Glomerular endothelial cell (primary cell): ENCODE measurements around the gene TPM3. TPM values are rescaled to one million over a fixed set of nuclear protein-coding genes. Genes with fewer than 3 reads are reported as not detected.
"Not testable (repeated sequence)": the region's sequence is repeated elsewhere in the genome, so short reads cannot be mapped to it uniquely, and the experiment has no call there.

Experiments used
- DNase-seq: peaks from one replicate; pipeline ENCODE4 v3.0.0-alpha.2; 2011; ENCODE audit warnings: low read depth, low spot score; ENCODE audit errors: extremely low read depth
- total RNA-seq: library from RNA; depleted of rRNA; stranded (reverse); fragments of >200 nt; gene quantifications from 2 replicates; pipeline ENCODE4 v1.2.3, GENCODE V29; 2015

The TPM3 gene
- total RNA-seq, 1 donor from 2014 or later = 712 TPM

DNA sequence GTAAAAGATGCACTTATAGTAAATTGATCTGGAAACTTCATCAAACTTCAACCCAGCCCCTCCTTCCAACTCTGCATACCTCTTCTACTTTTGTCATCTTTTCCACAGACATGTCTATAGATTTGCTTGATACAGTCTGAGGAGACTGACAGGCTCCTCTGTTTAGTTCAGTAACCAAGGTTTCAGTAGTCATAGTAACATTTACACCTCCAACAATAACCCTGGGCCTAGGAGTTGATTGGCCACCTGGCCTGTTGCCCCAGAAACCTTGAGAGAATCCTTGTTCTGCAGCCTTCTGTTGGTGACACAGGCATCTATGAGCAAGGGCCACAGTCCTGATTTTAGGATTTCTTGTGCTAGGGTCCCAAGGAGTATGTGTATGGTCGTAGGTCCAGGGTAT, 14.3 kb upstream of the TPM3 start, which contains the start of gene CFAP141:
CFAP141 (minus strand) TSS at position 138 of the 400 bp plus-strand sequence; CDS start at position 112, 26 bp downstream.
- DNase-seq = no peak

DNA sequence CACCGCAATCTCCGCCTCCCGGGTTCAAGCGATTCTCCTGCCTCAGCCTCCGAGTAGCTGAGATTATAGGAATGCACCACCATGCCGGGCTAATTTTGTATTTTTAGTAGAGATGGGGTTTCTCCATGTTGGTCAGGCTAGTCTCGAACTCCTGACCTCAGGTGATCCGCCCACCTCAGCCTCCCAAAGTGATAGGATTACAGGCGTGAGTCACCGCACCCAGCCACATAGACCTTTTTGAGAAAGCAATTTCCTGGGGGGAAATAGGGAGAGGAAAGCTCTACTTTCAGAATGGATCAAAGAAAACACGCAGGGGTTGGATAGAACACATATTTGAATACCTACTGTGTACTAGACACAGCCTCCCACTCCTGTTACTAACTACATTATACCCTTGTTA, 13.9 kb upstream of the TPM3 start:
- DNase-seq = not testable (repeated sequence)

DNA sequence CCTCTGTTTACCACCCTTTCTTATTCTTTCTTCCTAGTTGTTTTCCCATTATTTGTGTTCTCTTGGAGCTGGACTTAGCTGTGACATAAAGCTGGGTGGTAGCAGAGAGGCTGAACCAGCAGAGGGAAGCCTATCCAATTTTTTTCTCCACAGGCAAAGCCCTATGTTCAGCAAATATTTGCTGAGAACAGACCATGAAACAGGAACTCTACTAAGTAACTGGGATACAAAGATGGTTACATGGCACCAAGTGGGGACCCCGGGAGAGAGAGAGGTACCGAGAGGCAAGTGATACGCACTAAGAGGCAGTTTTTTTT, 7.6 kb upstream of the TPM3 start:
- DNase-seq = no peak

DNA sequence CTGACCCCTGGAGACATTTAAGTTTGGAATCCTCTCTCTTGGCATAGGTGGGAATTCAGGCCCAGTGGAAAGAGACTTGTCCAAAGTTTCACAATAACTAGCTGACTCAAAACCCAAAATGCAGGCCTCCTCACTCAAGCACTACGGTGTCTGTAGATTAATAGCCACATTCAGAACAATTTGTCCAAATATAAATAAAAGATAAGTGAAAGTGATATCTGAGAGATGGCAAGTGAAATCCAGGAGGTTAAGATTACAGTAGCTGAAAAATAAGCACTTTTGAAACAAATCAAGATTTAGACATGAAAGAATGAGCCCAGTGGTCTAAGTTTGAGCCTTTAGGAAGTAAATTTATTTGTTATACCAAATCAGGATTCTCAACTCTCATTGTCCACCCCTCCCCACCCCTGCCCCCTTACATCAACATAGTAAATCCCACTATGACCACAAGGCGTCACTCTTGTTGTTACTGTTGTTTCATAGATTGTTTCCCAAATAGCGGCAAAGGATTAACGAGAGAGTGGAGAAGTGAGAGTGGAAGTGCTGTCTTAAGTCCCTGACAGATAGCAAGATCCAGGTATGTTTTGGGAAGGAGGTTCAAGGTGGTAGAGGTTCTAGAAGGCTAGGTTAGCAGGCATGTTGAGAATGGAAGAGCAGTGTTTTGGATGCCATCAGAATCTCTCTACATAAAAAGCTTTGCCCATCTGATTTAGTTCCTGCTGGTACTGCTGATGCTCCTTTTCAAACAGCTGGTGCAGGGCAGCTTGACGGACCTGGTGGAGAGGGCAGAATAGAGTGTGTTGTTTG, 7.1 kb upstream of the TPM3 start:
- DNase-seq = no peak

DNA sequence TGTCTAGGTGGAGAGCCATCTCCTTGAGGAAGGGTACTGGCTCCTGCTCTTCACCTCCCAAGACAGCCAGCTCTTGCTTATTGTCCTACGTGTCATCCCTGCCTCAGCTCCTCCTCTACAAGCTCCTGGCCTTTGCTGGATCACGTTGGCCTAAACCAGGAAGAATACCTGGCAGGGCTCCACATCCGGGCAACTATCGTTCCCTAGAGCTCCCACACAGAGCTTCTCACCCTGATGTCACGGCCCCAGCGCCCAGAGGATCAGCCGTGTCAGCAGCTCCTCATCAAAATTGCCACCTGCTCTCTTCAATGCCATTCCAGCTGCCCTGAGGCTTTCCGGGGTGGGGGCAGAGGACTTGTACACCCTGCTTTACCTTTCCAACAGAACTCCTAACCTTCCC, 1.9 kb upstream of the TPM3 start:
- DNase-seq = no peak

DNA sequence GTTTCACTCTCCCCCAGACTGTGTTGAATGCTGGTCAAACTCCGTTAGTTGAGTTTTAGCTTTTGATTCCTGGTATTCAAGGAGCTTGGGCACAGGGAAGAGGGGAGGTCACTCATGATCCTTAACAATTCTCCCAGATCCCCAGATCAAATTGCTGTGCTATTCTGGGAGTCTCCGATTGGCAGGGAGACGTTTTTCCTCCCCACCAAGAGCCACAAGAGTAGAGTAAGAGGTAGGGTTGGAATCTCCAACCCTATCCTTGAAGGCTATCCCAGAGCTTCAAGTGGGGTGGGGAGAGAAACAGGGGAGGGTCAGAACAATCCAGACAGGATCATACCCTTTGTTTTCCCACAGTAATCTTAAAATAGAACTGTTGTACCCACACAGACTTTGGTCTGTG, 576 bp upstream of the TPM3 start:
- no peak for DNase-seq

DNA sequence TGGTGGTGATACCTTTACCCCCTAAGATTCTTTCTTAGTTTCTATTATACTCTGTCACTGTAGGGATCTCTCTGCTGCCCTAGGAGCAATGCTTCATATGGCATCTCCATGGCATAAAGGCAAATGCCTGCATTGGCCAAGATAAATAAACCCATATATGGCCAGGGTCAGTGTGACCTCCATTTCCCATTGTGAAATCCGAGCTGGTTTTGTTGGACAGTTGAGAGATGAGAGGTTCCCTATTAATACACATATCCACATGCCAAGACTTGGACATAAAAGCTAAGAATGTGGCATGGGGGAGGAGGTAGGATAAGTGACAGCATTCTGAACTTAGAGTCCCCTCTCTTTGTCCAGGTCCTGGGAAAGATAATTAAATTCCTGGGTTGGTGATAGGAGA, 1.4 kb downstream of the TPM3 start:
- DNase-seq = no peak

DNA sequence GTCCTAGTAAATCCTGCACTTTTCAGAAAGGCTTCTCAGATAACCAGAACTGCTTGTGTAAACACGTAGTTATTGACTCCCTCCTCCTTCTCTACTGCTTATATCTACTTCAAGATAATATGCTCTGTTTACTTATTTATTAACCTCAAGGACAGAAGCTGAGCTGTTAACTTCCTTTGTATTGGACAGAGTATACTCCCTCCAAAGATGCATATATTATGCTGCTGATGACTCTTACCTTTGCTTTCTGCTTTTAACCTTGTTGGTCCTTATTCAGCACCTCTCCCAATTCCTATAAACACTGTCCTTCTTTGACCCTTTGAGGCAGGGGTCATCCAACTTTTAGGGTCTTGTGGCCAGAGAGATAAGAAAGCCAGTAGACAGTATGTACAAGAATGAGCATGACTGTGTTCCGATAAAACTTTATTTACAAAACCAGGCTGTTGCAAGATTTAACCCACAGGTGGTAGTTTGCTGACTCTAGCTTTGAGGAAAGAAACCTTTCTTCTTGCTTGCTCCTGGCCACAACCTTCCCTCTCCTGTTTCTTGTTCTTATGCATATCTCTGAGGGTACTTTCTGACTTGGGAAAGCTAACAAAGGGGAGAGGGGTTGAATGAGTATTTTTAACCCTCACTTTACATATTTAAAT, 4.9 kb downstream of the TPM3 start:
- DNase-seq = no peak

DNA sequence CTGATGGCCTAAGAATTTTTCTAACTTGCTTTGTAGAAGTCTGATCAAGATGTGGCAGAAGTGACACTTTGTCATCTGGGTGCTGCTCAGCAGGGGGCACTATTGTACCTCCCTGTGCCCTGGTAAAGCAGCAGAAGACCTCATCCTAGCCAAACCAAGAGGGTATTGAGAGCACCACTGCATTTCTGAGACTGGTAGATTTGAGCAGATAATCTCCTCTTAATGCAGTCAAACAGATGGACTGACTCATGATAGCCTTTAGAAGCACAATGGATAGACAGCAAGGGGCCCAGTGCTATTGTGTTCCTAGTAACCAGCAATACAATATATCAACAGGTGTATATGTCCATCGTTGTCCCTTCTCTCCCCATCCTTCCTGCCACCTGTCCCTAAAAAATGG, 5.7 kb downstream of the TPM3 start:
- DNase-seq = no peak

DNA sequence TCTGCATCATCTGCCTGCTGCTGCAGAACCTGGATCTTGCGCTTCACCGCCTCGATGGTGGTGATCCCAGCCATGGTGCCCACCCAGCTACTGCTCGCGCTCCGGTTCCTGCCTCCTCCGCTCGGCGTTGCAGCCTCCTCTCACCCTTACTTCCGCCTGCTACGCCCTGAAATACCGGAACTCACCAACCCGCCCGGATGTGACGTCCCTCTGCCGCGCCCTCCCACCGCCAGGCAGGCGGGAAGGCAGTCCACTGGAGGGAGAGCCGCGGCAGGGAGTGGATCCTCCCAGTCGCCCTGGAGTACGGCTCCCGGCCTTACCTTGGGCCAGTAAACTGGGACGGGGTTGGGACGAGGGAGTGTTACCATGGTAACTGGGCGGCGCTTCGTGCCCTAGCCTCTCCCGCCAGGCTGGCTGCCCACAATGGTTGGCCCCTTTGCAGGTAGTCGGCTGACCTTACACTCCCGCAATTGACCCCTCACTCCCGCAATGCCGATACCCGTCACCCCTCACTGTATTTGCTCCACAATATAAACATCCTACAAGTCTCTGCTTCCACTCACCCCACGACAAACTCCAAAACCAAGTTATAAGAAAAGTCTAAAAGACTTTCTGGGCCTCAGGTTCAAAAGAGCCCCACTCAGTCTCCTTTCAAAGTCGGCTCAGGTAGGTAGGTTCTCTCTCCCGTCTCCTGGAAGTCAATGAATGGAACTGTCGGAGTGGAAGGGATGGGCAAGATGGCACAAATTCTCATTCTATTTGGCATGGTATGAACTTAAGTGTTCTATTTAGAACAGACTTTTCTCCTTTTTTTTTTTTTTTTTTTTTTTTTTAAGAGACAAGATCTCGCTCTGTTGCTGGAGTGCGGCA, 8.6 kb downstream of the TPM3 start:
- DNase-seq = peak; percentile 50

DNA sequence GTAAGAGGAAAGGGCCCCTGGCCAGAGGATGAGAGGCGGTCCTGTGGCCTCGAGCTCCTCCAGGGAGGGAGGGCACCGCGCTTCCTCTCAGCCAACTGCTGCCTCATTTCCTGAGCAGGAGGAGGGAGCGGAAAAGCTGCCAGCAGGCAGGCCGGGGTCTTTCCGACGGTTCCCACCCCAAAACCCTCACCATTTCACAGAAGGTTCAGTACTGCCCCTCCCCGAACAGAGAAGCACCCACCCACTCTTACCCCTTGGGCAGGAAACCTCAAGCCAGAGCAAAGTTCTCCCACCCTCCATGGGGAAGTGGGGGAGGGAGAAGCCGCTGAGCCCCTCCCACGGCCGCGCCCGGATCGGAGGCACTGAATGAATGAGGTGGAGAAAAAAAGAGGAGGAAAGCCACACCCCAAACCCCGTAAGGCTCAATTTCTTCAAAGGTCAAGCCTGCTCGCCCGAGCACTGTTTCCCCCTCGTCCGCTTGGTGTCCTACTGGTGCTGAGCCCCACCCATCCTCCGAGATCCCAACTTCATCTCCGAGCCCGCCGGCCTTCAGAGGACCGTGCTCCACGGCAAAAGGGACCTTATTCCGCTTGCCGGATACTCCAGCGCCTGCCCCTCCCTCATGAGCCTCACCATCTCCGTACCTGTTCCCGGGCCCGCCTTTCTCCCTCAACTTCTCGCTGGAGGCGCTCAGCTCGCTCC, 9.4 kb downstream of the TPM3 start:
- DNase-seq = no peak

DNA sequence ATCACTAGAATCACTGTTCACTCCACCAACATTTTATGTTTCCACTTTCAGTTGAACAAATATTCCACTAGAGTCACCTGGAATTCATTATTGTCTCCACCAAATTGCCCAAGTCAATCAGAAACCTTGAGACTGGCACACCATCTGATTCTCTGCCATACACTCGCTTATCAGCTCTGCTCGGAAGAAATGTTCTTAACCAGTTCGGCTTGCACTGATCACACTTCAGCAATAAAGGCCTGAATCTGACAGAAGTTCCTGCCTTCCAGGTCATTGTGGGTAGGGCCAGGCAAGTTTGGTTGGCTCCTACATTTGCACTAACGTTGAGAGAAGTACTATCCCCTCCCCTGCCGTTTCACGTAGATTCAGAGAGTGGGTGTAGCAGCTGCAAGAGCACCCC, 10.0 kb downstream of the TPM3 start:
- no peak for DNase-seq

DNA sequence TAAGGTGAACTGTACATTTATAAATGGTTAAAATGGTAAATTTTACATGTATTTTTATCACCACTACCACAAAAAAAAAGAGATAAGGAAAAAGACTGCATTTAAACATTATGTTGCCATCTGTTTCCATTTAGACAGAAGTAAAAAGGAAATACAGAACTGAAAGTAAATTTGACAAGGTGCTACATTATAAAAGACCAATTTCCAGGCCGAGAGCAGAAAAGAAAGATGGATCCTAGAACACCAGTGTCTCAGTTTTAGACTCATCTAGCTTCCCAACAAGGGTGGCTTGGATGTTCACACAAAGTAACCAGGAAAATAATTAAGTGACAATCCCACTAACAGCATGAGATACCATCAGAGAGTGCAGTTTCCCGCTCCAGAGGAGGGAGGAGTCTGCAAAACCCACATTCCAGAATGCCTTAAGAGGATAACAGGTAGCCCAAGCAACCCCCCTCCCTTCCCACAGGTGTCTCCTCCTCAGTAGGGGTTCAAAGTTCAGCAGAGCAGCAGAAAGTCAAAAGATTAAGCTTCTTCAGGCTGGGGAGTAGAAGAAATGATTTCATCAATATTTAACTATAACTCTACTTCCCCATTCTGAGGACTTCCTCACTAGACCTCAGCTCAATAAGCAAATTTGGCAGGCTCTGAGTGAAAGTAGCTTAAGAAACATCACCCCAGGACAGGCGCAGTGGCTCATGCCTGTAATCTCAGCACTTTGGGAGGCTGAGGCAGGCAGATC, 11.8 kb downstream of the TPM3 start:
- DNase-seq = no peak

DNA sequence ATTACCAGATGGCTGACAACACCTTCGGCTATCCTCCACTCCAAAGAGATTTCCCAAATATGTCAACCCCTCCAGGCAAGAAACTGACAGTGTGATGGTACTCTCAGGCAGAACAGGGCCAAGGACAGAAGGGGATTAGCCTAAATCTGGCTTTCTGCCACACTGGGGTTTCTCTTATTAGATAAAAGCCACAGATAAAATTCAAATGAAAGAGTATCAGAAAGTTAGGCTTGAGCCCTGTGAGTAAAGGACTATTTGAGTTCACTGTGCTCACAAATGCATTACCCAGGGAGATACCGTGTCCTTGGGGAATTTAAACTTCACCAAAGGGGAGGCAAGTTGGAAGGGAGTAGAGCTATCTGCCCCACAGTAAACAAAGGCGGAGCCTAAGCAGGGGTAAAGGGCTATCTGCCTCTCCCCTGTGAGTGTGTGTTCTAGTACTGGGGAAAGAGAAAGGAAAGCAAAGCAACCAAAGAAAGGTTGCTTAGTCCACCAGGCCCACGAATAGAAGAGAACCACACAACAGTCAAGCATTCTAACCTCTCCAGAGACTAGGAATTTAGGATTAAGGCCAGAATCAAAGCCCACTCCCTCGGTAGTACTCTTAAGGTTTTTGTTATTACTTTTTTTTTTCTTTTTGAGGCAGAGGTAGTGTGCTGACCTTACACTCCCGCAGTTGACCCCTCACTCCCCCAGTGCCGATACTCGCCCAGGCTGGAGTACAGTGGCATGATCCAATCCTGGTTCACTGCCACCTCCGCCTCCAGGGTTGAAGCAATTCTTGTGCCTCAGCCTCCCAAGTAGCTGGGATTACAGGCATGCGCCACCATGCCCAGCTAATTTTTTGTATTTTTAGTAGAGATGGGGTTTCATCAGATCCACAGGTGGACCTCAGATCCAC, 12.7 kb downstream of the TPM3 start:
- DNase-seq = no peak

DNA sequence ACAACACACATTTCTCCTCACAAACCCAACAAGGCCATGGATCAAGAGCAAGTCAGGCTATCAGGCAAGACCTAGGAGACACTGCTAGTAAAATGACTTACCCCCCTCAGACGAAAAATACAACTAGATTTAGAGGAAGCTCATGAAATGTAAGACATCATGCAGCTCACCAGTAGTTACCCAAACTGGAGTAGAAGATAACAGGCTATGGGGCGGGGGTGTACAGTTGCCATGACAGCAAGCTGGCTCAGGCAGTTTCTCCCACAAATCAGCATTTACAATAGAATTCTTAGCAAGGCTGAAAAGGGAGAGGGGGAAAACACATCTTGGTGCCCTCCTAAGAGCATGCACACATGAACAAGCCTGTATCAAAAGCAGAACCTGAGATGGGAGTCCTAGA, 13.9 kb downstream of the TPM3 start:
- DNase-seq = no peak

DNA sequence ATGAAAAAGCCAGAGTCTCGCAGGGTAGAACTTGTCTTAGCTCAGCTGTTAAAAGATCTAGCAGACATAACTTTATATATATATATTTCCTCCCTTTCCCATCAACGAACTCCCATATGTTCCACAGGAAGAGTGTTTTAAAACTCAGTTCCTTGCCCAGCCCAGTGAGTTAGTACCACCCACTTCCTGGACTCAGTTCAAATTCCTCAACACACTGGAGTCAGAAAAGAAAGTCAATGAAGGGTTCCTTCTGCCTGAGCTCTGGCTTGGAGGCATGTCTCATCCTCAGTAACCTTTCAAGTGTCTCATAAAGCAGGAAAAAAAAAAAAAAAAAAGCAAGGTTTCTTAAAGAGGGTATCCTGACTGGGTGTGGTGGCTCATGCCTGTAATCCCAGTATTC, 15.6 kb downstream of the TPM3 start:
- no peak for DNase-seq

DNA sequence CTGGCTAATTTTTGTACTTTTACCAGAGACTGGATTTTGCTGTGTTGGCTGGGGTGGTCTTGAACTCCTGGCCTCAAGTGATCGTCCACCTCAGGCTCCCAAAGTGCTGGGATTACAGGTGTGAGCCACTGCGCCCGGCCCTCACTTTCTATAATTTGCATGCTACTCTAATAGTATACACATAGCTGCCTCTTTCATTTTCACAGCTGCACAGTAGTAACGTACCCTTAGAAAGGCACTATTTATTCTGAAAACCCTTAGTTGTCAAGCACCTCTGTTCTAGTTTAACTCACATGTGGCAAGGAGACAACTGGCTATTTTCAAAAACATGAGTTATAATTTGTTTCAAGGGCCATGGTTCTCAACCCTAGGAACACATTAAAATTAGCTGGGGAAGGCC, 17.2 kb downstream of the TPM3 start:
- DNase-seq = no peak

DNA sequence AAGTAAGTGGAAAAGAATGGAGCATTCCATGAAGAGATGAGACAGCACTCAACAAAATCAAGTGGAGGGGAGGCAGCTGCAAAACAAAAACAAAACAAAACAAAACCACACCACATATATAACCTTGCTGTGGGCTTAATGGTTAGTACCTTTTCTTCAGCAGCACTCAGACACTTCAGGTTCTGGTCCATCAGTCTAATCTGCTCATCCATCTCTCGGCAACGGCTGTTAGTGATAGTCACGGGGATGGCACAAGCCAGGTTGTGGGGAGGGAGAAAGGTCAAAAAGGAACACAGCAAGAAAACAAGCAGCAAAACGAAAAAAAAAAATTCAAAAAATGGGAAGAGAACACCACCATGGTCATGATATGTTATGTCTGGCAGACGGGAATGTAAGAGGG, 20.0 kb downstream of the TPM3 start:
- no peak for DNase-seq

DNA sequence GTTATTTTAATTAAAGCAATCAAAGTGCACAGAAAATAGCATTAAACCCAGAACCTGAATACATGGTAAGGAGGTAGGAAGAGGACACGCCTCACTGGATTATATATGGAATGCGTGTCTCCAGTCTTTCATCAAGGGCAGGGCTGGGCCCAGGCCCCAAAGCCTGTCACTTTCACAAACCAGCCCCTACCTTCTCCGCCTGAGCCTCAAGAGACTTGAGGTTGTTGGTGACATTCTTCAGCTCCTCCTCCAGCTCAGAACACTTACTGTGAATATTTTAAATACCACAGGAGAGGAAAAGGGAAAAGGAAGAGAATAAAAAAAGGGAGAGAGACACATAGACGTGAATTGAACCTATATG, 20.7 kb downstream of the TPM3 start:
- DNase-seq = no peak
